Hepatocyte (in vitro differentiated cells): Measurements from ENCODE around the gene CRHR1. TPM values are rescaled to one million over a fixed set of nuclear protein-coding genes. Genes with fewer than 3 reads are reported as not detected.

Experiments used
- DNase-seq: peaks from one replicate; pipeline ENCODE4 v3.0.0-alpha.2; 2016; ENCODE audit warnings: low spot score
- H2AFZ ChIP-seq: fragments of 200-600 bp; sonication (generic); 2 replicates; pipeline ENCODE4 v1.6.0; 2016; ENCODE audit warnings: antibody characterized with exemption, mild to moderate bottlenecking
- H3K27ac ChIP-seq: fragments of 200-600 bp; sonication (generic); 2 replicates; pipeline ENCODE4 v1.5.1; 2016; ENCODE audit warnings: mild to moderate bottlenecking
- H3K27me3 ChIP-seq: fragments of 200-600 bp; sonication (generic); 2 replicates; pipeline ENCODE4 v1.6.1; 2016
- H3K36me3 ChIP-seq: fragments of 200-600 bp; sonication (generic); replicated peaks from 2 replicates; pipeline ENCODE4 v1.5.1; 2016; ENCODE audit warnings: low read depth; ENCODE audit not compliant: insufficient read depth
- H3K4me1 ChIP-seq: fragments of 200-600 bp; sonication (generic); 2 replicates; pipeline ENCODE4 v1.5.1; 2016; ENCODE audit warnings: mild to moderate bottlenecking, moderate library complexity; ENCODE audit not compliant: insufficient read depth
- H3K4me2 ChIP-seq: fragments of 200-600 bp; sonication (generic); 2 replicates; pipeline ENCODE4 v1.6.0; 2016
- H3K4me3 ChIP-seq: fragments of 200-600 bp; sonication (generic); 2 replicates; pipeline ENCODE4 v1.5.1; 2016; ENCODE audit warnings: mild to moderate bottlenecking
- H3K79me2 ChIP-seq: fragments of 200-600 bp; sonication (generic); 2 replicates; pipeline ENCODE4 v1.6.0; 2017; ENCODE audit warnings: mild to moderate bottlenecking
- H3K9me2 ChIP-seq: fragments of 200-600 bp; sonication (generic); replicated peaks from 2 replicates; pipeline ENCODE4 v1.6.0; 2017; ENCODE audit warnings: mild to moderate bottlenecking; ENCODE audit not compliant: insufficient read depth
- H3K9me3 ChIP-seq: fragments of 200-600 bp; sonication (generic); 2 replicates; pipeline ENCODE4 v1.5.1; 2016; ENCODE audit warnings: low read depth, mild to moderate bottlenecking
- H4K20me1 ChIP-seq: fragments of 200-600 bp; sonication (generic); 2 replicates; pipeline ENCODE4 v1.6.0; 2016; ENCODE audit warnings: mild to moderate bottlenecking; ENCODE audit not compliant: insufficient read depth, poor library complexity, severe bottlenecking
- CTCF ChIP-seq: fragments of 200-600 bp; sonication (generic); IDR thresholded peaks from 2 replicates; pipeline ENCODE4 v1.5.1; 2016; ENCODE audit warnings: antibody characterized with exemption, mild to moderate bottlenecking; ENCODE audit not compliant: poor library complexity
- EZH2 ChIP-seq: fragments of 200-600 bp; sonication (generic); IDR thresholded peaks from 2 replicates; pipeline ENCODE4 v1.6.1; 2016; ENCODE audit warnings: antibody characterized with exemption, mild to moderate bottlenecking, borderline replicate concordance
- EZH2phosphoT487 ChIP-seq: fragments of 200-600 bp; sonication (generic); IDR thresholded peaks from one replicate; pipeline ENCODE4 v1.6.1; 2018; ENCODE audit warnings: antibody characterized with exemption, mild to moderate bottlenecking, low read depth, moderate library complexity; ENCODE audit not compliant: unreplicated experiment, severe bottlenecking
- WGBS: methylation state at CpG from one replicate; pipeline ENCODE4 v1.1.6; 2016; ENCODE audit warnings: low lambda C conversion rate; ENCODE audit errors: missing lambda C conversion rate; 5-methylcytosine and 5-hydroxymethylcytosine counted together
- polyA plus RNA-seq: library from polyadenylated mRNA; unstranded; fragments of >200 nt; fragmentation: Nextera tagmentation; extraction: Ambion mirVana; gene quantifications from 2 replicates; pipeline ENCODE4 v1.2.1, GENCODE V29; 2016
- total RNA-seq: library from RNA; depleted of rRNA; stranded (reverse); fragments of >200 nt; gene quantifications from 2 replicates; pipeline ENCODE4 v1.2.3, GENCODE V29; 2014

The CRHR1 gene
- total and polyA plus RNA-seq, 2 experiments from 2014 or later, result not detected

DNA sequence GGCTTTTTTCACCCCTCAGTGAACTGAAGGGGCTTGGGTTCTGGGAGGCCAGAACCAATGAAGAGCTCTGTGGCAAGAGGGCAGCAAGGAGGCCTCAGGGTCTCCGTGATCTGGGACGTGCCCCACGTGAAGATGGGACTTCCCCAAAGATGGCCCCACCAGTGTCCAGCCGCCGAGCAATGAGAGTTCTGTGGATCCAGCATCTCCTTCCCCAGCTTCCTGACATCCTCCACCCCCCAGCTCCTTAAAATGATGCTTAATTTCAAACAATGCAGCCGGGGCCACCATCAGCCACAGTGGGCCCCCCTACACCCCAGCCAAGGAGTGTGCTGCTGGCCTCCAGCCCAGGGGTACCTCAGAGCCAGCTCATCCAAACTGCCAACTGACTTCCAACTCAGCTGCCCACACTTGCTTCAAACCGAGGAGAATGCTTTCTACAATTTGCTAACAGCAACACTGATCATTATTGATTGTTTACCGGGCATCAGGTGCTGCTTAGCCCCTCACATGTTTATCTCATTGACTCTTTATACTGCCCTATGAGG is 54.7 kb downstream of the CRHR1 start:
- Histone ChIP-seq H3K27ac (no peak overlapping the region), H3K9me2 (no peaks in the 10 kb centered on the region), H4K20me1 (no peaks in the 10 kb centered on the region), H3K9me3 (no peaks in the 10 kb centered on the region), H3K4me3 (no peak overlapping the region), H3K4me2 (no peak overlapping the region), H3K79me2 (no peaks in the 10 kb centered on the region), H2AFZ (no peak overlapping the region), H3K27me3 (no peaks in the 10 kb centered on the region), H3K4me1 (no peaks in the 10 kb centered on the region), H3K36me3 (no peaks in the 10 kb centered on the region)
- DNase-seq, result no peak
- WGBS, result 86% methylated on average over 8 of the region's 8 CpGs
- TF ChIP-seq EZH2 (no peak), EZH2phosphoT487 (no peak), CTCF (no peak)

DNA sequence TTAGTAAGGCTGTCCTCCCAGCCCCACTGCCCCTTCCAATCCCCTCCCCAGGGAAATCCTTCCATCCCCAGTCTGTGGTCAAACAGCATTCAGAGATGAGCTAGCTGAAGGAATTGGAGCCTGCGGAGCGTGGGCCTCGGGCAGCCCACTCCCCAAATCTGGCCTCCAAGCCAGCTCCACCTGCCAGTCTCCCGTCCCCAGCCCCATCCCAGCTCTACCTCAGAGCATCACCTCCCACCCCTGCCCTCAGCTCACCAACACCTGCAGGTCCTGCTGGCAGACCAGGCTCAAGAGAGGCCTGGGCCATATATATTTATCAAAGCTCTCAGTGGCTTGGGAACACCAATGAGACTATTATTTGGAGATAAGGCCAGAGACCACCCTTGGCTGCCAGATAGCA is 55.3 kb downstream of the CRHR1 start:
- DNase-seq, result no peak
- H3K36me3 ChIP-seq, result no peaks in the 10 kb centered on the region
- H2AFZ ChIP-seq, result no peak overlapping the region
- H3K4me1 ChIP-seq, result no peaks in the 10 kb centered on the region
- H3K4me2 ChIP-seq, result no peak overlapping the region
- TF ChIP-seq CTCF (no peak), EZH2 (no peak), EZH2phosphoT487 (no peak)
- no peaks in the 10 kb centered on the region for H3K27me3 ChIP-seq
- no peak overlapping the region for H3K27ac ChIP-seq
- no peaks in the 10 kb centered on the region for H3K9me3 ChIP-seq
- H3K4me3 ChIP-seq, result no peak overlapping the region
- no peaks in the 10 kb centered on the region for H3K79me2 ChIP-seq
- H3K9me2 ChIP-seq, result no peaks in the 10 kb centered on the region
- 77% methylated on average over 4 of the region's 4 CpGs for WGBS
- H4K20me1 ChIP-seq, result no peaks in the 10 kb centered on the region

DNA sequence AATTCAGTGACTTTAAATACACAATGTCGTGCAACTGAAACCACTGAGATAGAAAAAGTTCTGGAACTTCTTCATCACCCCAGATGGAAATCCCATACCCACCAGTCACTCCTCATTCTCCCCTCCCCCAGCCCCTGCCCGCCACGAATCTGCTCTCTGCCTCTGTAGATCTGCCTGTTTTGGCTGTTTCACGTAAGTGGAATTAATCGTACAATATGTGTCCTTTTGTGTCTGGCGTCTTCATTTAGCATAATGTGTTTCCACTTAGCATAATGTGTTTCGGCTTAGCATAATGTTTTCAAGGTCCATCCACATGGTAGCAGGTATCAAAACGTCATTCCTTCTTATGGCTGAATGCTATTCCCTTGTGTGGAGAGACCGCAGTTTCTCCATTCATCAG is 57.1 kb downstream of the CRHR1 start:
- H3K36me3 ChIP-seq, result no peaks in the 10 kb centered on the region
- H3K4me2 ChIP-seq, result no peak overlapping the region
- H2AFZ ChIP-seq, result no peak overlapping the region
- TF ChIP-seq CTCF, result no peak
- H3K79me2 ChIP-seq, result no peaks in the 10 kb centered on the region
- H3K4me1 ChIP-seq, result no peaks in the 10 kb centered on the region
- no peaks in the 10 kb centered on the region for H3K27me3 ChIP-seq
- no peaks in the 10 kb centered on the region for H3K9me2 ChIP-seq
- H3K4me3 ChIP-seq, result no peak overlapping the region
- 66% methylated on average over 9 of the region's 9 CpGs for WGBS
- H3K27ac ChIP-seq, result no peak overlapping the region
- H3K9me3 ChIP-seq, result no peaks in the 10 kb centered on the region
- DNase-seq, result no peak
- H4K20me1 ChIP-seq, result no peaks in the 10 kb centered on the region

GRCh38 chr17:45841883-45842525 is 57.9 kb downstream of the CRHR1 start:
- DNase-seq, result no peak
- no peaks in the 10 kb centered on the region for H3K4me1 ChIP-seq
- WGBS, result 82% methylated on average over 7 of the region's 7 CpGs
- no peaks in the 10 kb centered on the region for H3K79me2 ChIP-seq
- no peak overlapping the region for H3K27ac ChIP-seq
- H4K20me1 ChIP-seq, result no peaks in the 10 kb centered on the region
- H3K36me3 ChIP-seq, result no peaks in the 10 kb centered on the region
- no peak overlapping the region for H3K4me2 ChIP-seq
- TF ChIP-seq EZH2phosphoT487 (no peak), CTCF (no peak), EZH2 (no peak)
- H3K4me3 ChIP-seq, result no peak overlapping the region
- H3K9me3 ChIP-seq, result no peaks in the 10 kb centered on the region
- no peaks in the 10 kb centered on the region for H3K27me3 ChIP-seq
- no peak overlapping the region for H2AFZ ChIP-seq
- no peaks in the 10 kb centered on the region for H3K9me2 ChIP-seq
